ENCODE data around the gene SMAD1.

Gene SMAD1

DNA sequence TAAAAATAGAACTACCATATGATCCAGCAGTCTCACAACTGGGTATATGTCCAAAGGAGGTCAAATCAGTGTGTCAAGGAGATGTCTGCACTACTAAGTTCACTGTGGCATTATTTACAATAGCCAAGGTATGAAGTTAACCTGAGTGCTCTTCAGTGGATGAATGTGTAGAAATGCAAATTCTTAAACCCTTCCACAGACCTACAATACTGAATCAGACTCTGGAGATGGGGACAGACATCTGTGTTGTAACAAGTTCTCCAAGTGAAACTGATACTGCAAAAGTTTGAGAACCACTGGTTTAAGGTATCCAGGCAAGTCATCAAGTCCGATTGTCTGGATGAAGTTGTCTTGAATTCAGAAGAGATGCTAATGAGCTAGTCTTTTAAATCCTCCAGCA is 38.5 kb downstream of the SMAD1 start:
- DNase-seq (ENCODE audit: low read depth), result peak; percentile 62
- TF ChIP-seq, protein P1, sequence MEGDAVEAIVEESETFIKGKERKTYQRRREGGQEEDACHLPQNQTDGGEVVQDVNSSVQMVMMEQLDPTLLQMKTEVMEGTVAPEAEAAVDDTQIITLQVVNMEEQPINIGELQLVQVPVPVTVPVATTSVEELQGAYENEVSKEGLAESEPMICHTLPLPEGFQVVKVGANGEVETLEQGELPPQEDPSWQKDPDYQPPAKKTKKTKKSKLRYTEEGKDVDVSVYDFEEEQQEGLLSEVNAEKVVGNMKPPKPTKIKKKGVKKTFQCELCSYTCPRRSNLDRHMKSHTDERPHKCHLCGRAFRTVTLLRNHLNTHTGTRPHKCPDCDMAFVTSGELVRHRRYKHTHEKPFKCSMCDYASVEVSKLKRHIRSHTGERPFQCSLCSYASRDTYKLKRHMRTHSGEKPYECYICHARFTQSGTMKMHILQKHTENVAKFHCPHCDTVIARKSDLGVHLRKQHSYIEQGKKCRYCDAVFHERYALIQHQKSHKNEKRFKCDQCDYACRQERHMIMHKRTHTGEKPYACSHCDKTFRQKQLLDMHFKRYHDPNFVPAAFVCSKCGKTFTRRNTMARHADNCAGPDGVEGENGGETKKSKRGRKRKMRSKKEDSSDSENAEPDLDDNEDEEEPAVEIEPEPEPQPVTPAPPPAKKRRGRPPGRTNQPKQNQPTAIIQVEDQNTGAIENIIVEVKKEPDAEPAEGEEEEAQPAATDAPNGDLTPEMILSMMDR (IDR thresholded peaks at IDR 0.05; ENCODE audit: insufficient read depth, low read depth, low read length, missing control alignments), result no peak
- no peak overlapping the region for H3K4me3 ChIP-seq (ENCODE audit: low read depth, low read length)

DNA sequence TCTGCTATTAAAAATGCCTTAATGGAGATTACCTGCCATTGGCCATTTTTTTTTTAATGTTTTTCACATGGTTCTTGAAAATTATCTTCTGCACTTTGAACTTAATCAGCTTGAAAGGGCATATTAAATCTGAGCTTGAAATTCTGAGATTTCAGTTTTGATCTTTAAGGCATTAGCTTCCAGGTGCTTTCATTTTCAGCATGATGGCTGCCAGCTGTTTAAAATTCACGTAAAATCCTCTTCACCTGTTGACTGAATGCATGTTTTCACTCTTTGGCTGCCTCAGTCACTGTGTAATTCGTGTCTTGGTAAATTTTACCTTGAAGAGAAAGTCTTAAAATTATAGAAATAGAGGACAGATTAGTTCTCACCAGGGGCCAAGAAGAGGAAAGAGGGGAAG is 39.6 kb downstream of the SMAD1 start:
- TF ChIP-seq, protein P1 (IDR thresholded peaks at IDR 0.05; ENCODE audit: insufficient read depth, low read depth, low read length, missing control alignments), result no peak
- DNase-seq (ENCODE audit: low read depth), result peak; percentile 66
- peak overlapping the region; percentile 42 for H3K4me3 ChIP-seq (ENCODE audit: low read depth, low read length)

DNA sequence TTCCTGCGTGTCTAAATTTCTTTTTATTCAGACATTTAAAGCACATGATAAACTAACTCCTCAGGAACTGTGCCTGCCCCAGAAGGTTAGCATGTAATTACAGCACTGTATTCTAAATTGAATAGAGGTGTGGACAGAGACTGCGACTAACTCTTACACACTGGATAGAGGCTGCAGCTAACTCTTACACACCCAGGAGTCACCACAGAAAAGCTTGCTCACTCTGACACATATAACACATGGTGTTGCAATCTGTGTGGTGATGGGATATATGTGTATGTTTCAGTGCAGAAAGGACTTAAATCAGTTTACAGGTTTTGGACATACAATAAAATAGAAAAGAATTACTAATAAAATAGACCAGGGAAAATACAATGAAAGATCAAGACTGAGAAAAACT is 41.5 kb downstream of the SMAD1 start:
- TF ChIP-seq, protein P1 (IDR thresholded peaks at IDR 0.05; ENCODE audit: insufficient read depth, low read depth, low read length, missing control alignments), result no peak
- no peak overlapping the region for H3K4me3 ChIP-seq (ENCODE audit: low read depth, low read length)
- DNase-seq (ENCODE audit: low read depth), result no peak

DNA sequence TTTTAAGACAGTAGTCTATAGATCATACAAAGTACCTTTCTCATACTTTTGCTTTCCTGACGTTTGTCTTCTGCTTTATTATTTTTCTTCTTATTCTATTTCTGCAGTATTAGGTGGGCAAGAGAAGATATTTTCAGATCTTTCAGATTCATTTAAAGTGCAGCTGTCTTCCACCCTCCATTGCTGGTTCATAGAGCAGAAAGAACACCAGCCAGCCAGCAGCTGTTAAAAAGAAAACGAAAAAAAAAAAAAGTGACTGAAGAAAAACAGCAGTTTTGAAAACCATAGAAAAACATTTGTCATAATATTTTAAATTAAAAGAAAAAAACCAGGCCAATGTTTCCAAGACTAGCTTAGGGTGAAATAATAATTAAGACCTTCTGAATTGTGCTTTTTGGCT is 42.9 kb downstream of the SMAD1 start:
- DNase-seq (ENCODE audit: low read depth), result peak; percentile 49
- TF ChIP-seq, protein P1 (IDR thresholded peaks at IDR 0.05; ENCODE audit: insufficient read depth, low read depth, low read length, missing control alignments), result no peak
- H3K4me3 ChIP-seq (ENCODE audit: low read depth, low read length), result peak overlapping the region; percentile 14; the same call in 1 of the 2 replicates

DNA sequence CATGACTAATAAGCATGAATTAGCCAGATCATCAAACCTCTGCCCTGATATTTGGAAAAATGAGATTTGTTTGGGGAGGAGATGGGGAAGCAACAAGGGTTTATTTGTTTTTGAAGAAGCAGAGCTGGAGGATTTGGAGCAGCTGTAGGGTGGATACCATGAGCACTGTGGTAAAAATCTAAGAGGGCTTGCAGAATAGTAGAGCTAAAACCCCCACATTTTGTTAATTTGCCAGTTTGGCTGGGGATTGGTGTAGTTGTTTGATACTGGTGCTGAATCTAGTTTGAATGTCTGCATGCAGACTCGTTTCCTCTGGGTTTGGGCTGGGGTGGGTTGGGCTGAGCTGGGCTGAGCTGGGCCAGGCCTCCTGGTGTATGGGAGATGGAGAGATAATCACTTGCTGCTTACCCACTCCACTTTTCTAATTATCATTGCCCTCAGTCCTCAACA is 43.7 kb downstream of the SMAD1 start:
- no peak overlapping the region for H3K4me3 ChIP-seq (ENCODE audit: low read depth, low read length)
- TF ChIP-seq, protein P1 (IDR thresholded peaks at IDR 0.05; ENCODE audit: insufficient read depth, low read depth, low read length, missing control alignments), result no peak
- no peak for DNase-seq (ENCODE audit: low read depth)

DNA sequence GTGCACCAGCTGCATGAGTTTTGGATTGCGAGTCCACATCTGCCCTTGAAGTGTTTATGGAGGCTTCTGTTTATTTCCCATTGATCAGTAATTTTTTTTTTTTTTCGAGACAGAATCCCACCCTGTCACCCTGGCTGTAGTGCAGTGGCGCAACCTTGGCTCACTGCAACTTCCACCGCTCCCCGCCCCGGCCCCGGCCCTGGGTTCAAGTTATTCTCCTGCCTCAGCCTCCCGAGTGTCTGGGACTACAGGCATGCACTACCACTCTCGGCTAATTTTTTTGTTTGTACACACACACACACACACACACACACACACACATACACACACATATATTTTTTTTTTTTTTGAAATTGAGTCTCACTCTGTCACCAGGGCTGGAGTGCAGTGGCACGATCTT is 46.1 kb downstream of the SMAD1 start:
- H3K4me3 ChIP-seq (ENCODE audit: low read depth, low read length), result no peak overlapping the region
- DNase-seq (ENCODE audit: low read depth), result no peak
- TF ChIP-seq, protein P1 (IDR thresholded peaks at IDR 0.05; ENCODE audit: insufficient read depth, low read depth, low read length, missing control alignments), result no peak

DNA sequence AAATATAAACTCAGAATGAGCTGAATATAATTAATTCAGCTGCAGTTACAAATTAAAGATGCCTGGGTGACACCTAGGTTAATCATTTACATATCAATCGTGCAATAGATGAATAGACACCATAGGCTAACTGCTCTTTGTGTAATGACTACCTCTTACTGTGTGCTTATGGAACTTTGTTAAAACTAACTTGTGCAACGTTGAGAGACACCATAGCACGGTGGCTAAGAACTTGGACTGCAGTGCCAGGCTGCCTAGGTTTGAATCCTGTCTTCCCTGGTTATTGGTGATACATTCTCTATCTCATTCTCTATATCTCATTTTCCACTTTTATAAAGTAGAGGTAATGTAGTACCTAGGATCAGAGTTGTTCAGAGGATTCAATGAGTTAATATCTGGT is 46.9 kb downstream of the SMAD1 start:
- TF ChIP-seq, protein P1 (IDR thresholded peaks at IDR 0.05; ENCODE audit: insufficient read depth, low read depth, low read length, missing control alignments), result no peak
- H3K4me3 ChIP-seq (ENCODE audit: low read depth, low read length), result no peak overlapping the region
- DNase-seq (ENCODE audit: low read depth), result no peak
